ENCODE measurements around the gene BRSK2. TPM values are rescaled to one million over a fixed set of nuclear protein-coding genes. Genes with fewer than 3 reads are reported as not detected.

BRSK2 gene
- total and polyA plus RNA-seq, 2 of the 4 experiments (the other 2 are of a cell fraction) = 0.18 to 0.62 TPM

GRCh38 chr11:1508491-1508891, 118.8 kb downstream of the BRSK2 start:
- H4K20me1 ChIP-seq (ENCODE audit: insufficient read depth, low read length) = peaks cover 80% of the 10 kb centered on the region
- H4K5ac ChIP-seq (ENCODE audit: low read depth, low read length) = no peak overlapping the region
- no peak overlapping the region for H2BK120ac ChIP-seq (ENCODE audit: low read depth, low read length)
- H4K91ac ChIP-seq (ENCODE audit: insufficient read depth, low read depth, low read length) = no peak overlapping the region
- H3K4me1 ChIP-seq (ENCODE audit: control insufficient read depth, insufficient read depth, low read length) = no peaks in the 10 kb centered on the region; the same call in 1 of the 2 replicates
- H4K8ac ChIP-seq (ENCODE audit: low read depth in 2 of 2, low read length in 2 of 2) = no peak overlapping the region
- dilution Hi-C loops (cut with HindIII; ENCODE audit: low sequenced_read_pairs, unreplicated experiment) = no loop called here
- no peak overlapping the region for H3K4ac ChIP-seq (ENCODE audit: low read depth, low read length)
- no peak overlapping the region for H2AK5ac ChIP-seq (ENCODE audit: low read depth, low read length)
- DNase-seq (no peak), ATAC-seq (ENCODE audit: low read depth) (no peak)
- no peaks in the 10 kb centered on the region for H3K27me3 ChIP-seq (ENCODE audit: control insufficient read depth, insufficient read depth, low read length)
- WGBS, 2 experiments (ENCODE audit: extremely low coverage in 2 of 2, insufficient read length in 1 of 2) = no CpG with 5 or more reads among the region's 15 CpGs
- no peak overlapping the region for H3K9ac ChIP-seq (ENCODE audit: low read depth, low read length)
- H2BK5ac ChIP-seq (ENCODE audit: low read depth, low read length, poor library complexity, severe bottlenecking) = no peak overlapping the region
- H3K14ac ChIP-seq (replicated peaks; ENCODE audit: low read depth, low read length) = no peak overlapping the region
- H3K23ac ChIP-seq (ENCODE audit: low read depth, low read length) = no peak overlapping the region
- no peaks in the 10 kb centered on the region for H3K36me3 ChIP-seq (ENCODE audit: control insufficient read depth, insufficient read depth, low read length)
- H3K56ac ChIP-seq (ENCODE audit: extremely low read depth, insufficient read depth, low read length) = no peak overlapping the region
- H3K9me3 ChIP-seq (ENCODE audit: control insufficient read depth, insufficient read depth, low read length) = no peaks in the 10 kb centered on the region
- H3K4me3 ChIP-seq (ENCODE audit: insufficient read depth, low read depth, low read length) = no peak overlapping the region
- peaks cover 3% of the 10 kb centered on the region; the same call in 1 of the 2 replicates for H3K9me1 ChIP-seq (ENCODE audit: insufficient read depth, low read length)
- POLR2A ChIA-PET (ENCODE audit: unreplicated experiment) = no interaction called here
- no peak overlapping the region for H3K18ac ChIP-seq (ENCODE audit: low read depth, low read length)
- CTCF ChIA-PET = no interaction called here
- TF ChIP-seq MXI1 (IDR thresholded peaks at IDR 0.05; ENCODE audit: borderline replicate concordance, low read depth, low read length) = no peak
- TF ChIP-seq RFX5 (IDR thresholded peaks at IDR 0.05; ENCODE audit: low read depth, low read length) = no peak
- no peak for TF ChIP-seq POLR2A (IDR thresholded peaks at IDR 0.05; ENCODE audit: low read depth, low read length)
- no peak for TF ChIP-seq RCOR1 (IDR thresholded peaks at IDR 0.05; ENCODE audit: insufficient replicate concordance, low read length)
- TF ChIP-seq NFE2L2 (IDR thresholded peaks at IDR 0.05; ENCODE audit: low read depth, low read length) = no peak
- TF ChIP-seq MAFK (IDR thresholded peaks at IDR 0.05; ENCODE audit: low read depth, low read length) = no peak
- TF ChIP-seq CEBPB (IDR thresholded peaks at IDR 0.05; ENCODE audit: low read depth, low read length) = no peak
- TF ChIP-seq ELK1 (IDR thresholded peaks at IDR 0.05; ENCODE audit: borderline replicate concordance, low read depth, low read length) = no peak
- no peak overlapping the region for H2BK20ac ChIP-seq (ENCODE audit: low read depth, low read length)
- intact Hi-C loops (cut with micrococcal nuclease) = no loop called here
- H2BK15ac ChIP-seq (ENCODE audit: low read depth, low read length) = no peak overlapping the region
- in situ Hi-C loops (cut with MboI; ENCODE audit: low sequenced_read_pairs) = loop anchor here (25.0 kb wide), 1 partner anchor 296 kb away; the partner anchor contains the start of gene MUC5B
- H3K79me1 ChIP-seq (ENCODE audit: low read depth in 1 of 2, low read length in 2 of 2) = peaks cover 14 to 60% of the 10 kb centered on the region in 2 experiments
- no TSS peak for BruUV-seq (replicated peaks)
- peak overlapping the region; percentile 37 for H2AK9ac ChIP-seq (replicated peaks; ENCODE audit: low read depth, low read length, poor library complexity)
- no peak overlapping the region for H3K27ac ChIP-seq (ENCODE audit: insufficient read depth, low read length)
- no peak overlapping the region for H2AFZ ChIP-seq (replicated peaks; ENCODE audit: low read length, poor library complexity)
- no peak overlapping the region for H3K4me2 ChIP-seq (ENCODE audit: low read depth, low read length)

Data from IMR-90 (cell line).